Left lung (tissue), 10 donors: ENCODE results near the gene AQP5. TPM values are rescaled to one million over a fixed set of nuclear protein-coding genes. Genes with fewer than 3 reads are reported as not detected.

Source experiments
- ATAC-seq: fragments of 200-7000 bp; cut with Tn5 transposase; one replicate; pipeline ENCODE4 v1.9.1; 2020; ENCODE audit warnings: moderate library complexity
- DNase-seq, 4 donors: peaks; one replicate each; pipeline ENCODE4 v3.0.0-alpha.2; 2013 to 2020
- H3K27ac ChIP-seq, 2 donors: fragments of 200-600 bp; sonication (generic) in 1 of 2; one replicate each; pipeline versions ENCODE4 v1.5.0 to v1.8.0; 2020 to 2021
- H3K27me3 ChIP-seq, 2 donors: fragments of 200-600 bp; sonication (generic) in 1 of 2; one replicate each; pipeline versions ENCODE4 v1.5.0 to v1.8.0; 2020 to 2021
- H3K36me3 ChIP-seq, 2 donors: fragments of 200-600 bp; sonication (generic) in 1 of 2; one replicate each; pipeline versions ENCODE4 v1.5.0 to v1.8.0; 2020 to 2021
- H3K4me1 ChIP-seq, 2 donors: fragments of 200-600 bp; one replicate each; pipeline ENCODE4 v1.8.0; 2021
- H3K4me3 ChIP-seq, 2 donors: fragments of 200-600 bp; sonication (generic) in 1 of 2; one replicate each; pipeline versions ENCODE4 v1.5.0 to v1.8.0; 2020 to 2021; ENCODE audit warnings: mild to moderate bottlenecking in 1 of 2
- H3K9me3 ChIP-seq, 2 donors: fragments of 200-600 bp; sonication (generic) in 1 of 2; one replicate each; pipeline versions ENCODE4 v1.5.0 to v1.8.0; 2020 to 2021
- CTCF ChIP-seq, 2 donors: fragments of 200-600 bp; sonication (generic) in 1 of 2; IDR thresholded peaks; one replicate each; pipeline versions ENCODE4 v1.5.0 to v1.8.0; 2021; ENCODE audit warnings: antibody characterized with exemption in 2 of 2
- intact Hi-C, 2 donors: fragments of 100-400 bp; cut with DNase I; formaldehyde crosslinking; loops; one replicate each; pipeline versions ENCODE4 v1.11.2 to v1.14.2; 2022
- polyA plus RNA-seq, 6 donors: library from polyadenylated mRNA; unstranded; fragments of 120-200 nt; gene quantifications; one replicate each; pipeline ENCODE4 v1.2.1, GENCODE V29; 2013; ENCODE audit not compliant: insufficient read length in 6 of 6
- total RNA-seq, 2 donors: library from RNA; stranded (reverse); fragmentation: NEBNext Ultra II Directional; extraction: Animal tissue kit (Norgen Biotek cat#: 25700); gene quantifications; one replicate each; pipeline ENCODE4 v1.2.1, GENCODE V29; 2021
- donor health status: DM: no; HTN: yes; CAD: no.
- donor health status: DM: no; HTN: no; CAD: no.

The AQP5 gene
- total and polyA plus RNA-seq, 8 donors, result 3.8 to 10.0 (median 7.1) TPM

GRCh38 chr12:49969027-49969426, 7.4 kb downstream of the AQP5 start:
- Histone ChIP-seq H3K27me3 (peaks cover 0 to 80% of the 10 kb centered on the region in 2 donors), H3K9me3 (no peaks in the 10 kb centered on the region), H3K4me1 (peaks cover 3 to 18% of the 10 kb centered on the region in 2 donors), H3K27ac (no peak overlapping the region), H3K4me3 (no peak overlapping the region), H3K36me3 (no peaks in the 10 kb centered on the region)
- intact Hi-C loops, result no loop called here
- no peak for TF ChIP-seq CTCF (IDR thresholded peaks at IDR 0.05)
- DNase-seq (no peak), ATAC-seq (no peak)

- no peaks in the 10 kb centered on the region for H3K36me3 ChIP-seq
- H3K4me3 ChIP-seq, result no peak overlapping the region
- TF ChIP-seq CTCF (IDR thresholded peaks at IDR 0.05), result no peak
- peaks cover 8 to 21% of the 10 kb centered on the region in 2 donors for H3K4me1 ChIP-seq
- peaks cover 0 to 72% of the 10 kb centered on the region in 2 donors for H3K27me3 ChIP-seq
- H3K9me3 ChIP-seq, result no peaks in the 10 kb centered on the region
- no peak for DNase-seq
- ATAC-seq, result no peak
- no peak overlapping the region for H3K27ac ChIP-seq
- intact Hi-C loops, result loop anchor here in 1 of 2 donors (5.0 kb wide), 1 partner anchor 92 kb away; no protein-coding TSS in a partner anchor
These were observed 8.2 kb downstream of the AQP5 start for GRCh38 chr12:49969651-49970429.

- H3K4me1 ChIP-seq, result peaks cover 8 to 21% of the 10 kb centered on the region in 2 donors
- no peak for DNase-seq
- no peak overlapping the region for H3K27ac ChIP-seq
- no peaks in the 10 kb centered on the region for H3K36me3 ChIP-seq
- H3K27me3 ChIP-seq, result peaks cover 0 to 64% of the 10 kb centered on the region in 2 donors
- no peak for TF ChIP-seq CTCF (IDR thresholded peaks at IDR 0.05)
- H3K9me3 ChIP-seq, result no peaks in the 10 kb centered on the region
- no peak overlapping the region for H3K4me3 ChIP-seq
- intact Hi-C loops, result loop anchor here in 1 of 2 donors (5.0 kb wide), 1 partner anchor 92 kb away; no protein-coding TSS in a partner anchor
- ATAC-seq, result no peak
These were observed 9.0 kb downstream of the AQP5 start for GRCh38 chr12:49970658-49971057.

- Histone ChIP-seq H3K9me3 (no peaks in the 10 kb centered on the region), H3K27me3 (peaks cover 0 to 59% of the 10 kb centered on the region in 2 donors)
- DNase-seq, result no peak
These were observed 9.5 kb downstream of the AQP5 start for GRCh38 chr12:49971141-49971540.

More at GRCh38 chr12:49971141-49971540, 9.5 kb downstream of the AQP5 start:
- no peaks in the 10 kb centered on the region for H3K36me3 ChIP-seq
- TF ChIP-seq CTCF (IDR thresholded peaks at IDR 0.05), result no peak
- intact Hi-C loops, result loop anchor here in 1 of 2 donors (5.0 kb wide), 1 partner anchor 91 kb away; no protein-coding TSS in a partner anchor
- H3K4me1 ChIP-seq, result peaks cover 8 to 21% of the 10 kb centered on the region in 2 donors
- no peak overlapping the region for H3K27ac ChIP-seq
- no peak overlapping the region for H3K4me3 ChIP-seq
- ATAC-seq, result no peak
